UCSD-AML1 (cell line): ENCODE results near the gene MARS1.
"Not testable (repeated sequence)": the region's sequence is repeated elsewhere in the genome, so short reads cannot be mapped to it uniquely, and the experiment has no call there.

Experiments
- DNase-seq: peaks from one replicate; lab custom pipeline; 2025; ENCODE audit not compliant: unreplicated experiment; lab: John Stamatoyannopoulos, UW

MARS1 gene

DNA sequence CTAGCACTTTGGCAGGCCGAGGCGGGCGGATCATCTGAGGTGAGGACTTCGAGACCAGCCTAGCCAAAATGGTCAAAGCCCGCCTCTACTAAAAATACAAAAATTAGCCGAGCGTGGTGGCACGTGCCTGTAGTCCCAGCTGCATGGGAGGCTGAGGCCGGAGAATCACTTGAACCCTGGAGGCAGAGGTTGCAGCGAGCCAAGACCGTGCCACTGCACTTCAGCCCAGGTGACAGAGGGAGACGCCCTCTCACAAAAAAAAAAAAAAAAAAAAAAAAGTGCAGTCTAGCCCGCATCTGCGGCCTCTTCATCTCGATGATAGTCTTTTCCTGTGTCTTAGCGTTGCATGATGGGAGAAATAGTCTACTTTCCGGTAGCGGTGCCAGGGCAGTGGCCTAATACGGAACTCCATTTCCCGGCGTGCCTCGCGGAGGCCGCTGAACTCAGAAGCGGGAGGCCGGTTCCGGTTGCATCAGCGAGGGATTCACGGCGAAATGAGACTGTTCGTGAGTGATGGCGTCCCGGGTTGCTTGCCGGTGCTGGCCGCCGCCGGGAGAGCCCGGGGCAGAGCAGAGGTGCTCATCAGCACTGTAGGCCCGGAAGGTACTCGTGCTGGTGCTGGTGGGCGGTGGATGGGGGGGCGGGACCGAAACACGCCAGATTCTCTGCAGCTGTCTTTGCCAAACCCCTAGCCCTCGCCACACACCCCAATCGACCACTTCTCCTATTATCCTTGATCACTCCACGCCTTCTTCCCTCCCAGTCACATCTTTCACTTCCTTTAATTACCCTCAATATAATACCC lies at the start of gene MARS1:
MARS1 (plus strand) TSS at position 472 of the 805 bp plus-strand sequence; CDS start at position 495, 23 bp downstream.
- DNase-seq = peak; percentile 92

DNA sequence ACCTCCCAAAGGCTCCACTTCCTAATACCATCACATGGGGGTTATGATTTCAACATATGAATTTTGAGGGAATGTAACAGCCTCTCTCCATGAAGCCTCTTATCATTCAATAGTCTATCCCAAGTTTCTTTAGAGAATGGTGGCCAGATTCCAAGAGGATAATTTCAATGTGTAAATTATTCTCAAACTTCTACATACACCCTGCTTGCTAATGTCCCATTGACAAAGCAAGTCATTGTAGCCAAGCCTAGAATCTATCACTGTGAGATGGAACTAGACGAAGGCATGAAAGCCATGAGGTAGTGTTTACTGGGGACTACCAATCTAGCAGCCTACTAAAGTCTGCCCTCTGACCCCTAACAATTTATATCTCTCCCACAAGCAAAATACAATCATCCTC lies 49.5 kb upstream of the MARS1 start:
- no peak for DNase-seq

DNA sequence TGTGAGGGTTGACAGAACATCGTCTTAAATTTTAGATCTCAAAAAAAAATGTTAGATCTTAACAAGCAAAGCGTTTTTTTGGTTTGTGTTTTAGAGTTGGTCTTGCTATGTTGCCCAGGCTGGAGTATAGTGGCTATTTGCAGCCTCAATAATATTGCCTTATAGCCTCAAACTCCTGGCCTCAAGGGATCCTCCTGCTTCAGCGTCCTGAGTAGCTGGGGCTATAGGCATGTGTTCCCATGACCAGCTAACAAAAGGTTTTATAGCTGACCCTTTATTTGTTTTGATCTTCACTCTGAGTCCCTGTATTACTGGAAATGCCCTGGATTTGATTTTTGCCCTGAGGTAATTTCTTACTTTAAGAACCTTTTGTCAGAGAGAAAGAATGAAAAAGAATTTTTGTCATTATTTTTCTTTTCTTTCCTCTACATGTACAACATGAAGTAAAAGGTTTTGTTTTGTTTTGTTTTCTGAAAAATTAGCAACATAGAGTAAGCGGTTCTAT lies 48.1 kb upstream of the MARS1 start:
- DNase-seq = no peak

DNA sequence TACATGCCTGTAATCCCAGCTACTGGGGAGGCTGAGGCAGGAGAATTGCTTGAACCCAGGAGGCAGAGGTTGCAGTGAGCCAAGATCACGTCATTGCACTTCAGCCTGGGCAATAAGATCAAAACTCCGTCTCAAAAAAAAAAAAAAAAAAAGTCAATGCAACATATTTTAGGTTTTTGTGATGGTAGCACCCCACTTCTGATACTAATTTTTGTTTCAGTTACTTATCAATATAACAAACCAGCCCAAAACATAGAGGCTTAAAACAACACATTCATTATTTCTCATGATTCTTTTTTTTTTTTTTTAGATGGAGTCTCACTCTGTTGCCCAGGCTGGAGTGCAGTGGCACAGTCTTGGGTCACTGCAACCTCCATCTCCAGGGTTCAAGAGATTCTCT lies 46.5 kb upstream of the MARS1 start:
- DNase-seq = not testable (repeated sequence)

DNA sequence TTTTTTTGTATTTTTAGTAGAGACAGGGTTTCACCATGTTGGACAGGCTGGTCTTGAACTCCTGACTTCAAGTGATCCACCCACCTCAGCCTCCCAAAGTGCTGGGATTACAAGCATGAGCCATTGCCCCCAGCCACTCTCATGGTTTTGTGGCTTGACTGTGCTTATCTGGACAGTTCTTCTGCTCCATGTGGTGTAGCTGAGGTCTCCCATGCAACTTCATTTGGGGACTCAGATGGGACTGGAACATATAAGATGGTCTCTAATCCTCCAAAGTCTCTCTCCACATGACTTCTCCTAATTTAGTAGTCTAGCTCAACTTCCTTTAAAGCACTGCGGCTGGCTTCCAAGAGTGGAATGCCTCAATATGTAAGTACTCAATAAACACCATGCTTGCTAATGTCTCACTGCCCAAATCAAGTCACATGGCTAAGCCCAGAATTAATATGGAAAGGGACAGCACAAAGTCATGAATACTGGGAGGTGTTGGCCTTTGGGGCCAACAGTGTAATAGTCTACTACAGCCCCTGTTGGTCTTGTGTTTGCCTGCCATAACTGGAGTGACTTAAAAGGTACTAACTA lies 45.9 kb upstream of the MARS1 start:
- no peak for DNase-seq

DNA sequence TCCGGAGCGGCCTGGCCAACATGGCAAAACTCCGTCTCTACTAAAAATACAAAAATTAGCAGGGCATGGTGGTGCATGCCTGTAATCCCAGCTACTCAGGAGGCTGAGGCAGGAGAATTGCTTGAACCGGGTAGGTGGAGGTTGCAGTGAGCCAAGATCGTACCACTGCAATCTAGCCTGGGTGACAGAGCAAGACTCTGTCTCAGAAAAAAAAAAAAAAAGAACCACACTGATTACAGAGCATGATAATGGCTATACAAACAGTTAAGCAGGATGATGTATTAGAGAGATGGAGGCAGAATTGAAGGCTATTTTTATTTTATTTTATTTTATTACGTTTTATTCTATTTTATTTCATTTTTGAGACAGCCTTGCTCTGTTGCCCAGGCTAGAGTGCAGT lies 43.5 kb upstream of the MARS1 start:
- DNase-seq = not testable (repeated sequence)

DNA sequence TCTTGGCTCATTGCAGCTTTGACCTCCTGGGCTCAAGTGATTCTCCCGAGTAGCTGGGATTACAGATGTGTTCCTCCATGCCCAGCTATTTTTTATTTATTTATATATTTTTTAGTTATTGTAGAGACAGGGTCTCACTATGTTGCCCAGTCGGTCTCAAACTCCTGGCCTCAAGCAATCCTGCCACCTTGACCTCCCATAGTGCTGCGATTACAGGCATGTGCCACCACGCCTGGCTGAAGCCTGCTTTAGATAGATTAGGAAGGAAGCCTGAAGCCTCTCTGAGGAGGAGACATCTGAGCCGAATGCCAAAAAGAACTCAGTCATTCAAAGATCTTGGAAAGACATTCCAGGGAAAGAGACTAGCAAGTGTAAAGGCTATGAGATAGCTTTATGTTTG lies 43.1 kb upstream of the MARS1 start:
- no peak for DNase-seq

DNA sequence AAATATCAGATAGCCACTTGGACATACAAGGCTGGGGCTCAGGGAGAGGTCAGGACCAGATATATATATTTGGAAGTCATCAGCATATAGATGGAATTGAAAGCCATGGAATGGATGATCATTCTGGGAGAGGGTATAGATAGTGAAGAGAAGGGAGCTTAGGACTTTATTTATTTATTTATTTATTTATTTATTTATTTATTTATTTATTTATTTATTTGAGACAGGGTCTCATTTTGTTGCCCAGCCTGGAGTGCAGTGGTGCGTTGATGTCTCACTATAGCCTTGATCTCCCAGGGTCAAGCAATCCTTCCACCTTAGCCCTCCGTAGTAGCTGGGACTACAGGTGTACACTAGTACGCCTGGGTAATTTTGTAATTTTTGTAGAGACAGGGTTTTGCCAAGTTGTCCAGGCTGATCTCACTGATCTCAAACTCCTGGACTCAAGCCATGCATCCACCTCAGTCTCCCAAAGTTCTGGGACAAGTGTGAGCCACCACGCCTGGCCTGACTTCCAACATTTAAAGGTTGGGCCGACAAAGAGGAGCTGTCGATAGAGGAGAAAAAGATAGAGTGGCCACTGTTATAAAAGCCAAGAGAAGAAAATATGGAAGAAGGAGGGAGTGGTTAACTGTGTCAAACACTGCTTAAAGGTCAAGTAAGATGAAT lies 41.4 kb upstream of the MARS1 start:
- no peak for DNase-seq

DNA sequence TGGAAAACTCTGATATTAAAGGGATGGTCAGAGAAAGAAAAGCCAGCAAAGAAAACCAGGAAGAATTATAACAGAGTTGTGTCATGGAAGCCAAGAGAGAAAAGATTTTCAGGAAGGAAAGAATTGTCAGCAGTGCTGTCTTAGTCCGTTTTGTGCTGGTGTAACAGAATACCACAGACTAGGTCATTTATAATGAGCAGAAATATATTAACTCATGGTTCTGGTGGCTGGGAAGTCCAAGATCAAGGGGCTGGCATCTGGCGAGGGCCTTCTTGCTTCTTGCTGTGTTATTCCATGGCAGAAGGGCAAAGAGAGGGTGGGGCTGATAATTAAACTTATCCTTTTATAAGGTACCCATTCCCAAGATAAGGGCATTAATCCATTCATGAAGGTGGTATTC lies 39.2 kb upstream of the MARS1 start:
- no peak for DNase-seq

DNA sequence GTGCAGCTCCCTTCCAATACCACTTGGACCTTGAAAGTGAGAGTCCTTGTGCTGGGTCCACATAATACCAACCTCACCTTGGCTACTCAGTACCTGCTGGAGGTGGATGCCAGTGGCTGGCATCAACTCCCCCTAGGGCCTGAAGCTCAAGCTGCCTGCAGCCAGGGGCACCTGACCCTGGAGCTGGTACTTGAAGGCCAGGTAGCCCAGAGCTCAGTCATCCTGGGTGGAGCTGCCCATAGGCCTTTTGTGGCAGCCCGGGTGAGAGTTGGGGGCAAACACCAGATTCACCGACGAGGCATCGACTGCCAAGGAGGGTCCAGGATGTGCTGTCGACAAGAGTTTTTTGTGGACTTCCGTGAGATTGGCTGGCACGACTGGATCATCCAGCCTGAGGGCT lies 38.5 kb upstream of the MARS1 start:
- DNase-seq = no peak

DNA sequence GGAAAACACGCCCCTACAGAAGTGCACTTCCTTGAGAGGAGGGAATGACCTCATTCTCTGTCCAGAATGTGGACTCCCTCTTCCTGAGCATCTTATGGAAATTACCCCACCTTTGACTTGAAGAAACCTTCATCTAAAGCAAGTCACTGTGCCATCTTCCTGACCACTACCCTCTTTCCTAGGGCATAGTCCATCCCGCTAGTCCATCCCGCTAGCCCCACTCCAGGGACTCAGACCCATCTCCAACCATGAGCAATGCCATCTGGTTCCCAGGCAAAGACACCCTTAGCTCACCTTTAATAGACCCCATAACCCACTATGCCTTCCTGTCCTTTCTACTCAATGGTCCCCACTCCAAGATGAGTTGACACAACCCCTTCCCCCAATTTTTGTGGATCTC lies 37.8 kb upstream of the MARS1 start:
- no peak for DNase-seq

DNA sequence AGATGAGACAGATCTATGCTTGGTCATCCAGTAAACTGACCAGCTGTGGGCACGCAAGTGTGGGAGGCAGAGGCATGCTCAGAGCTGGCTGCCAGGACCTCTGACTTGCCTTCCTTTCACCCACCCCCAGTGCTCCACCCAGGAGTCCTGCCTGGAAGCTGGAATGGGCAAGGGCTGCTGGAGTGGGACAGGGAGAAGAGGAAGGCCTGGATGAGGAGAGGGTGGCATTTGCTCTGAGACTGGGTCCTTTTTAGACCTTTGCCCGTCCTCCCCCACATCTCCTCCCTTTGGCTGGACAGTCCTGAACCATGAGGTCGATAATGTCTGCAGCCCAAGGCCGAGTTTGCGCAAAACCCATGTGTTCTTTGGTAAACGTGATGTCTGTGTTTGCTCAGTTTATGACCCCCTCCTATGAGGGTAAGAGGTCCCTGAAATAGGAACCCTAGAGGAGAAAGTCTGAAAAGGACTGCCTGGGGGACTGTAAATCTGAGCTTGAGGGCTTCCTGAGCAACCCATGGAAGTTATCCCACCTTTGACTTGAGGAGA lies 36.6 kb upstream of the MARS1 start:
- no peak for DNase-seq

DNA sequence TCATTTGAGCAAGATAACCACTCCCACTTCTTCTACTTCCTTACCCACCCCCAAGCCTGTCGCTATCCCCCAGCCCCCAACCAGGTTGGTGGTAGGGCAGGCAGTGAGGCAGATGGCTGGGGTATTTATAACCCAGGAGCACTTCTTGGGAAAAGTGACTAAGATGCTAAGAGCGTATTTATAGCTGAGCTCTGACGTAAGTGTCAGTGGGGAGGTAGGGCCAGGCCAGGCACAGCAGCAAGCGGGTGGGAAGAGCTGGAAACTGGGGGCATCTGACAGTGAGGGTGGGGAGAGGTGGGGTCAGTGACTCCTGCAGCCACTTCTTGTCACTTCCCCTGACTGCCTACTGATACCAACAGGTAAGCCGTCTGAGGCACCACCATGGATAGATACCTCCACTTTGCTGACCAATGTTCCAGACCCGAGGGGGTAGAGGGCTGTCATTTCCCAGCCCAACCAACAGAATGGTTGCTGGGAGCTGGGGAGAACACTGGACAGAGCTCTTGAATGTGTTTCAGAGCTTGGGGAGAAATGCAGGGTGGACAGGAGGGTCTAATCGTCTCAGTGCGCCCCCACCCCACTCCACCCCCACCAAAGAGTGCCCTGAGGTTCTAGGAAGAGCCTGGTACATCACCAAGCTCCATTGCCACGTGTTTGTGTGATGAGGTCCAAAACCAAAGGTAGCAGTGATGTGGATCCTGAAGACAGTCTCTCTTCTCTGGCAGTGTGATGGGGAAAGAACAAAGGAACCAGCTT lies 35.5 kb upstream of the MARS1 start:
- DNase-seq = peak; percentile 69

DNA sequence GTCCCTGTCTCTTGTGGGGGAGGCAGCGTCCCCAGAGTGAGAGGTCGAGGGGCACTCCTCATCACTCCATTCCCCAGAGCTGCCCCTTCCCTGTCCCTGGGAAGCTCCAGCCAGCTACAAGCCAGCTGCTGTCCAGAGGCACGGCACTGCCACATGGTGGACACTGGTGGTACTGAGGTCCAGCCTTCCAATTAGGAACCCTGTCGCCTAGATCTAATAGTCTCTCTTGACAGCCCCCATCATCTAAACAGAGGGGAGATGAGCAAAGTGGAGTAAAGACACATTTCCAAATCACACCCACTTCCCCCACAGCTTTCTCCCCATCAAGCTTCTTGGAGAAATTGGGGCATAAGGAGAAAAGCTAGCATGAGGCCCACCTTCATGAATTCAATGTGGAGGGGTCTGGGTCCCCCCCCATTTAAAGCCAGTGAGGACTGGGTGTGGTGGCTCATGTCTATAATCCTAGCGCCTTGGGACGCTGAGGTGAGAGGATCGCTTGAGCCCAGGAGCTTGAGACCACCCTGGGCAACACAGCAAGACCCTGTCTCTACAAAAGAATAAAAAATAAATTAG lies 34.8 kb upstream of the MARS1 start:
- peak; percentile 84 for DNase-seq

DNA sequence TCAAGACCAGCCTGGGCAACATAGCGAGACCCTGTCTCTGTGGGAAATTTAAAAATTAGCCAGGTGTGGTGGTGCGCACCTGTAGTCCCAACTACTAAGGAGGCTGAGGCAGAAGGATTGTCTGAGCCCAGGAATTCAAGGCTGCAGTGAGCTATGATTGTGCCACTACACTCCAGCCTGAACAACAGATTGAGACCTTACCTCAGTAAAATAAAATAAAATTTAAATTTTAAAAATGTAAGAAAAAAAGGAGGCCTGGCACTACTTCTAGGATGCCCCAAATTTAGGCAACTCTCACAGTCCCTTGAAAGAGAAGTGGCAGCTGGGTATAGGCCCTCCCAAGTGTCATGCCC lies 33.7 kb upstream of the MARS1 start:
- DNase-seq = no peak

DNA sequence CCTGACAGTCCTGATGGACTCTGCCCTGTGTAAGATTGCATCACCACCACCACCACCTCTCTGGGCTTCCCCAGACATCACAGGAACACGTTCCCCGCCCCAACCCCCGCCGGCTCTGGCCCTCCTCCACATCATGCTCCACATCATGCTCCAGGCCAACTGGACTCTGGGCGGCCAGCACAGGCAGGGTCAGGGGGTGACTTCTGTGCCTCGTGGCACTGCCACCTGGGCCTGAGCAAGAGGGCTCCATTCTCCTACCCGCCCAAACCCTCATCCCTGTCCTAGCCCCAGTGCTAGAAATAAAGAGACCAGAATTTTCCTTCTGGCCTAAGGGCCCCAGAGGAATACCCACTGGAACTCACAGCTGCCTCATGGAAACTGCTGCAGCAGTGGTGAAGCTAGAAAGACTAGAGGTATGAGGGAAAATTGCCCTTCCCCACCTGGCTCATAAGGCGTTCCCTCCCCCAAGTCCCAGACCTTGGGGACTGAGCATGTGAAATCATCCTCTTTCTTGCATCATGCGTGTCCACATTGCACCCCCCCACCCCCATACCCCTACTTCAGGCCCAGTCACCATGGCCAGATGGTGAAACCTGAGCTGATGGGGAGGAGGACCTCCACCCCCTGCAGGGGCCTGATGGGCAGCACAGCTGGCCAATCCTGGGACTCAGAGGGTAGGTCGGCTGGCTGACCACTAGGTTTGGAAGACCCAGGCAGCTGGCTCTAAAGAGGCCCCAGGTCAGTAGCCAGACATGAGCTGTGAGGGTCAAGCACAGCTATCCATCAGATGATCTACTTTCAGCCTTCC lies 33.1 kb upstream of the MARS1 start, which contains the start of gene INHBE:
INHBE (plus strand) TSS at position 742 of the 808 bp plus-strand sequence. CDS start 230 bp downstream, outside the sequence.
- DNase-seq = peak; percentile 34

DNA sequence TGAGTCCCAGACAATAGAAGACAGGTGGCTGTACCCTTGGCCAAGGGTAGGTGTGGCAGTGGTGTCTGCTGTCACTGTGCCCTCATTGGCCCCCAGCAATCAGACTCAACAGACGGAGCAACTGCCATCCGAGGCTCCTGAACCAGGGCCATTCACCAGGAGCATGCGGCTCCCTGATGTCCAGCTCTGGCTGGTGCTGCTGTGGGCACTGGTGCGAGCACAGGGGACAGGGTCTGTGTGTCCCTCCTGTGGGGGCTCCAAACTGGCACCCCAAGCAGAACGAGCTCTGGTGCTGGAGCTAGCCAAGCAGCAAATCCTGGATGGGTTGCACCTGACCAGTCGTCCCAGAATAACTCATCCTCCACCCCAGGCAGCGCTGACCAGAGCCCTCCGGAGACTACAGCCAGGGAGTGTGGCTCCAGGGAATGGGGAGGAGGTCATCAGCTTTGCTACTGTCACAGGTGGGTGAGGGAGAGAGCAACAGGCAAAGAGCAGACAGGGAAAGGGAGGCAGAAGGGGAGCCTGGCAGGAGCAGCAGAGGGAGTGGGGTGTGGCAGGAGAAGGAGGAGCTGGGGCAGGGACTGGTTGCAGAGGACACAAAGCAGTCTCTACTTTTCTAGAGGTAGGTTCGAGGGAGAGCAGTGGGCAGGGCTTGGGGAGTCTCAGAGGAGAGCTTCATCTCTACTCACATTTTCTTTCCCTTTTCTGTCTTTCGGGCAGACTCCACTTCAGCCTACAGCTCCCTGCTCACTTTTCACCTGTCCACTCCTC lies 32.3 kb upstream of the MARS1 start:
- DNase-seq = no peak

DNA sequence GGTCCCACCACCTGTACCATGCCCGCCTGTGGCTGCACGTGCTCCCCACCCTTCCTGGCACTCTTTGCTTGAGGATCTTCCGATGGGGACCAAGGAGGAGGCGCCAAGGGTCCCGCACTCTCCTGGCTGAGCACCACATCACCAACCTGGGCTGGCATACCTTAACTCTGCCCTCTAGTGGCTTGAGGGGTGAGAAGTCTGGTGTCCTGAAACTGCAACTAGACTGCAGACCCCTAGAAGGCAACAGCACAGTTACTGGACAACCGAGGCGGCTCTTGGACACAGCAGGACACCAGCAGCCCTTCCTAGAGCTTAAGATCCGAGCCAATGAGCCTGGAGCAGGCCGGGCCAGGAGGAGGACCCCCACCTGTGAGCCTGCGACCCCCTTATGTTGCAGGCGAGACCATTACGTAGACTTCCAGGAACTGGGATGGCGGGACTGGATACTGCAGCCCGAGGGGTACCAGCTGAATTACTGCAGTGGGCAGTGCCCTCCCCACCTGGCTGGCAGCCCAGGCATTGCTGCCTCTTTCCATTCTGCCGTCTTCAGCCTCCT lies 31.6 kb upstream of the MARS1 start:
- DNase-seq = peak; percentile 56
